TTC549 (cell line): Measurements from ENCODE around the gene KCNIP4.

Experiments used
- FAIRE-seq: peaks from 2 replicates; lab custom pipeline; 2012; peaks lifted over from hg19 to GRCh38; lab: Jason Lieb, UNC

The KCNIP4 gene

GRCh38 chr4:21763855-21764254, 184.7 kb downstream of the KCNIP4 start:
- no peak for FAIRE-seq

- no peak for FAIRE-seq
These were observed 191.3 kb downstream of the KCNIP4 start for GRCh38 chr4:21757248-21757647.

- no peak for FAIRE-seq
These were observed 195.3 kb downstream of the KCNIP4 start for GRCh38 chr4:21753084-21753760.

- FAIRE-seq = no peak
These were observed 196.0 kb downstream of the KCNIP4 start for GRCh38 chr4:21752616-21753015.

GRCh38 chr4:21749924-21750323, 198.6 kb downstream of the KCNIP4 start:
- FAIRE-seq = no peak

- no peak for FAIRE-seq
These were observed 199.2 kb downstream of the KCNIP4 start for GRCh38 chr4:21749412-21749811.

- FAIRE-seq = no peak
These were observed 204.5 kb downstream of the KCNIP4 start for GRCh38 chr4:21744046-21744445.

GRCh38 chr4:21742326-21742725, 206.2 kb downstream of the KCNIP4 start:
- no peak for FAIRE-seq

GRCh38 chr4:21738821-21739220, 209.8 kb downstream of the KCNIP4 start:
- no peak for FAIRE-seq

- no peak for FAIRE-seq
These were observed 212.7 kb downstream of the KCNIP4 start for GRCh38 chr4:21735866-21736265.

GRCh38 chr4:21733894-21734630, 214.5 kb downstream of the KCNIP4 start:
- FAIRE-seq = no peak

- no peak for FAIRE-seq
These were observed 220.3 kb downstream of the KCNIP4 start for GRCh38 chr4:21728304-21728703.

GRCh38 chr4:21726255-21726815, 222.2 kb downstream of the KCNIP4 start:
- no peak for FAIRE-seq

- no peak for FAIRE-seq
These were observed 226.3 kb downstream of the KCNIP4 start for GRCh38 chr4:21722157-21722839.

- no peak for FAIRE-seq
These were observed 232.0 kb downstream of the KCNIP4 start for GRCh38 chr4:21716531-21716930.

- FAIRE-seq = no peak
These were observed 238.3 kb downstream of the KCNIP4 start for GRCh38 chr4:21710179-21710835.

GRCh38 chr4:21709761-21710160, 238.8 kb downstream of the KCNIP4 start:
- FAIRE-seq = no peak

- FAIRE-seq = no peak
These were observed 239.5 kb downstream of the KCNIP4 start for GRCh38 chr4:21709031-21709430.

GRCh38 chr4:21699446-21699845, 249.1 kb downstream of the KCNIP4 start:
- no peak for FAIRE-seq

- FAIRE-seq = no peak
These were observed 251.0 kb downstream of the KCNIP4 start for GRCh38 chr4:21697583-21697982.

- FAIRE-seq = no peak
These were observed 253.4 kb downstream of the KCNIP4 start for GRCh38 chr4:21695141-21695540.

GRCh38 chr4:21692241-21692640, 256.3 kb downstream of the KCNIP4 start:
- no peak for FAIRE-seq
